SU-DHL-6 (cell line): Measurements from ENCODE around the gene ATL3.

Source experiments
- CTCF ChIP-seq: fragments of 200-600 bp; sonication (generic); IDR thresholded peaks from one replicate; pipeline ENCODE4 v1.5.1; 2017; ENCODE audit warnings: antibody characterized with exemption, mild to moderate bottlenecking, low read length, moderate library complexity; ENCODE audit not compliant: insufficient read depth, poor library complexity, severe bottlenecking
- EZH2phosphoT487 ChIP-seq: fragments of 200-600 bp; sonication (generic), shearing (Covaris generic); conservative IDR thresholded peaks from 2 replicates; pipeline ENCODE4 v1.6.1; 2018; ENCODE audit warnings: mild to moderate bottlenecking, antibody characterized with exemption, low read length, moderate library complexity, mixed read lengths

DNA sequence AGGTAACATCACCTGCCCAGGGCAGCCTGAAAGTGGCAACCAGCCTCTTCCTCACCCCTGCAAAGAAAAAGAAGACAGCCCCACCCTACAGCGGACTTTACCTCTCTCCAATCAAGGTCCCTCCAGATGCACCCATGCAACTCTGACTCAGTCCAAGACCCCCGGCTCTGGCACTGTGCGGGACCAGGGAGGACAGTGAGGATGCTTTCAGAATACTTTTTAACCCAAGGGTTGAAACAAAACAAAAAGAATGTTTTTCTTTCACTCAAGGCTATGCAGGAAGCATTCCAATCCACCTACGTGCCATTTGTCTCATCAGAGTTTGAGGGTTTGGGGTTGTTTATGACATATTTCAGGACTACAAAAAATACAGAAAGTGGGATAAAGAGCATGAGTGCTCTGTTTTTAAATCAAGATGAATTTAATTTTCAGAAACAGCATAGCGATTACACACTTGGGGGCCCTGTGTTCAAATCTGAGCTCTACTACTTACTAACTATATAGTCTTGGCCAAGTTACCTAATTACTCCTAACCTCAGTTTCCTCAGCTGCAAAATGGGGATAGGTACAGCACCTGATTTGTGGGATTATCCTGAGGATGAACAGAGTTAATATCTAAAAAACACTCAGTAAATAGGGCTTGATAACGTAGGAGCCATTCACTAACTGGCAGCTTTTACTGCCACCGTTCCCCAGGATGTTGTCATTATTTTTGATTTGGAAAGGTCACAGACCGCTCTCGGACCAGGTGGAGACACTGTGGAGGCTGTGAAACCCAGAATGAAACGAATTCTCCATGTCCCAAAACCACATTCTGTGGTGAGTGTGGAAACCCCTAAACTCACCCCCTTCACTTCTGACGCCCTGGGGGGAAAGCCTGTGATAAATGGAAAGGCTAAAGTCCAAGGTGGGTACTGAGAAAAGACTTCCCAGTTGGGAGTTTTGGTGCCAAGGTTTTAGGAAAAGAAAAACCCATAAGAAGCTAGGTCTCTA, 62.5 kb downstream of the ATL3 start:
- TF ChIP-seq CTCF = no peak
- no peak for TF ChIP-seq EZH2phosphoT487
